ENCODE measurements around the gene ARFIP1. TPM values are rescaled to one million over a fixed set of nuclear protein-coding genes. Genes with fewer than 3 reads are reported as not detected.

ARFIP1 gene
- total RNA-seq (2022; extraction: Qiagen RNA extraction): 13.5 to 19.7 TPM (median 15.9 TPM) in 5 replicates

GRCh38 chr4:152779513-152780266 is at the start of gene ARFIP1, which contains the start of gene TIGD4:
ARFIP1 (plus strand) TSS chr4:152779954; CDS start chr4:152829634, 49,680 bp downstream.
TIGD4 (minus strand) TSS chr4:152779730; CDS start chr4:152771004, 8,726 bp downstream.

GRCh38 chr4:152935631-152936445 is 156.1 kb downstream of the ARFIP1 start, which contains the start of gene FHDC1:
FHDC1 (plus strand) TSS chr4:152936323; CDS start chr4:152943058, 6,735 bp downstream.

Other genes with a start within 250 kb of the ARFIP1 start
- 4.8 to 7.6 TPM (median 5.0 TPM) in 5 replicates for gene FBXW7, start 243.9 kb upstream of the ARFIP1 start, total RNA-seq (2022; extraction: Qiagen RNA extraction)
- 0.07 to 0.17 TPM (median 0.12 TPM) in 5 replicates for gene TMEM154, start 100.0 kb upstream of the ARFIP1 start, total RNA-seq (2022; extraction: Qiagen RNA extraction)
- 0.12 to 0.39 TPM (median 0.23 TPM) in 5 replicates for gene TIGD4, start 224 bp upstream of the ARFIP1 start, total RNA-seq (2022; extraction: Qiagen RNA extraction)
- 0.35 to 0.54 TPM (median 0.44 TPM) in 5 replicates for gene FHDC1, start 156.4 kb downstream of the ARFIP1 start, total RNA-seq (2022; extraction: Qiagen RNA extraction)